OCI-LY3 (cell line): Measurements from ENCODE around the gene MAPKAPK3.

ENCODE experiments used
- EZH2phosphoT487 ChIP-seq: fragments of 200-600 bp; shearing (Covaris generic); IDR thresholded peaks from 2 replicates; pipeline ENCODE4 v1.6.1; 2018; ENCODE audit warnings: antibody characterized with exemption, mixed run types, low read depth
- TF ChIP-seq, protein P1 (sequence below): fragments of 200-600, 300-600 bp; sonication (generic); IDR thresholded peaks from 2 replicates; pipeline ENCODE4 v1.5.1; 2014; ENCODE audit warnings: antibody characterized with exemption, low read length, low read depth

DNA sequence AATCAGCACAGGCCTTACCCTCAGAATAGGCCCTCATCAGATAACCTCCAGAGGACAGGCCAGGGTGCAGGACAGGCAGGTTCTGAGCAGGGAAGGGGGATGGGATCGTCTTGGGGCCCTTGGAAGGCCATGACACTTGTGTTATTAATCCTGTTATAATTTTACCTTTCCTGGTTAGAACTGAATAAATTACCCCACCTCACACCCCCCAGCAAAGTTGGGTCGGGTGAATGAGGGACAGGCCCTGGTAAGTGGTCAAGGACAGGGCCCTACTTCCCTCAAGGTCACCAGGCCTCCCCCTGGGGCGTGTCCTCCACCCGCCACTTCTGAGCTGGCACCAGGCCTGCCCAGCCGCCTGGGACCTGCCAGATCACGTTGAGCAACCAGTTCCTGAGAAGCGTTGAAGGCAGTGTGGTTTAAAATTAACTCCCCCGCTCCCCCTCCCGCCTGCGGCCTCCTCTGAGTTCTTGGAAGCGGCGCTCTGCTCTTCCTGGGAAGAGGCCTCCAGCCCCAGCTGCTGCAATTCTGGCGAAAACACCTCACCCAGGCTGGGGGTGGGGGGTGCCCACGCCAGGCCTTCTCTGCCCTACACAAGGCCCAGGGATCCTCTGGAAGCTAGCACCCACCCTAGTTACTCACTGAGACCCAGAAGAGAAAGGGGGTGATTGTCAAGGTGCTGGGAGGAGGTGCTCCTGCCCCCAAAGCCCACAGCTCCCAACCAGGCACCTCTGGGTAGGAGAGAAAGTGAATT is 15.9 kb upstream of the MAPKAPK3 start:
- TF ChIP-seq, protein P1, sequence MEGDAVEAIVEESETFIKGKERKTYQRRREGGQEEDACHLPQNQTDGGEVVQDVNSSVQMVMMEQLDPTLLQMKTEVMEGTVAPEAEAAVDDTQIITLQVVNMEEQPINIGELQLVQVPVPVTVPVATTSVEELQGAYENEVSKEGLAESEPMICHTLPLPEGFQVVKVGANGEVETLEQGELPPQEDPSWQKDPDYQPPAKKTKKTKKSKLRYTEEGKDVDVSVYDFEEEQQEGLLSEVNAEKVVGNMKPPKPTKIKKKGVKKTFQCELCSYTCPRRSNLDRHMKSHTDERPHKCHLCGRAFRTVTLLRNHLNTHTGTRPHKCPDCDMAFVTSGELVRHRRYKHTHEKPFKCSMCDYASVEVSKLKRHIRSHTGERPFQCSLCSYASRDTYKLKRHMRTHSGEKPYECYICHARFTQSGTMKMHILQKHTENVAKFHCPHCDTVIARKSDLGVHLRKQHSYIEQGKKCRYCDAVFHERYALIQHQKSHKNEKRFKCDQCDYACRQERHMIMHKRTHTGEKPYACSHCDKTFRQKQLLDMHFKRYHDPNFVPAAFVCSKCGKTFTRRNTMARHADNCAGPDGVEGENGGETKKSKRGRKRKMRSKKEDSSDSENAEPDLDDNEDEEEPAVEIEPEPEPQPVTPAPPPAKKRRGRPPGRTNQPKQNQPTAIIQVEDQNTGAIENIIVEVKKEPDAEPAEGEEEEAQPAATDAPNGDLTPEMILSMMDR: no peak
- no peak for TF ChIP-seq EZH2phosphoT487
